Type B pancreatic cell (in vitro differentiated cells): Measurements from ENCODE around the gene BABAM1. TPM values are rescaled to one million over a fixed set of nuclear protein-coding genes. Genes with fewer than 3 reads are reported as not detected.
"Not testable (repeated sequence)": the region's sequence is repeated elsewhere in the genome, so short reads cannot be mapped to it uniquely, and the experiment has no call there.

Experiments used
- DNase-seq: peaks from one replicate; pipeline ENCODE4 v3.0.0; 2021; ENCODE audit warnings: mixed read lengths; ENCODE audit not compliant: unreplicated experiment; ENCODE audit errors: extremely low spot score
- H3K27ac Mint-ChIP-seq: 2 replicates; pipeline ENCODE4 v1.8.0; 2021; ENCODE audit warnings: mild to moderate bottlenecking, mixed read lengths
- H3K27me3 Mint-ChIP-seq: 2 replicates; pipeline ENCODE4 v1.8.0; 2021; ENCODE audit warnings: mixed read lengths
- H3K36me3 Mint-ChIP-seq: 2 replicates; pipeline ENCODE4 v1.8.0; 2021; ENCODE audit warnings: mixed read lengths
- H3K4me1 Mint-ChIP-seq: one replicate; pipeline ENCODE4 v1.8.0; 2021; ENCODE audit warnings: mixed read lengths; ENCODE audit not compliant: unreplicated experiment
- H3K4me3 Mint-ChIP-seq: 2 replicates; pipeline ENCODE4 v1.8.0; 2021; ENCODE audit warnings: mild to moderate bottlenecking, mixed read lengths
- H3K9me3 Mint-ChIP-seq: 2 replicates; pipeline ENCODE4 v1.8.0; 2021; ENCODE audit warnings: mixed read lengths
- CTCF ChIP-seq: fragments of 200-600 bp; sonication (generic); conservative IDR thresholded peaks from 2 replicates; pipeline ENCODE4 v1.5.0; 2021; ENCODE audit warnings: antibody characterized with exemption, mild to moderate bottlenecking
- total RNA-seq: library from RNA; stranded (reverse); gene quantifications from 2 replicates; pipeline ENCODE4 v1.2.1, GENCODE V29; 2021; ENCODE audit warnings: low replicate concordance

BABAM1 gene
- total RNA-seq, 1 donor from 2014 or later = 93.3 TPM

GRCh38 chr19:17266589-17266974 is 661 bp upstream of the BABAM1 start:
- H3K4me3 Mint-ChIP-seq = peak overlapping the region; percentile 87
- peak overlapping the region; percentile 96 for H3K27ac Mint-ChIP-seq
- H3K36me3 Mint-ChIP-seq = peaks cover 4% of the 10 kb centered on the region
- peaks cover 6% of the 10 kb centered on the region for H3K9me3 Mint-ChIP-seq
- TF ChIP-seq CTCF = no peak
- peaks cover 11% of the 10 kb centered on the region for H3K4me1 Mint-ChIP-seq
- H3K27me3 Mint-ChIP-seq = peaks cover 3% of the 10 kb centered on the region
- DNase-seq = no peak

- H3K9me3 Mint-ChIP-seq = peaks cover 6% of the 10 kb centered on the region
- no peak for DNase-seq
- peak overlapping the region; percentile 49 for H3K4me3 Mint-ChIP-seq
- peaks cover 4% of the 10 kb centered on the region for H3K36me3 Mint-ChIP-seq
- H3K4me1 Mint-ChIP-seq = peaks cover 11% of the 10 kb centered on the region
- peaks cover 3% of the 10 kb centered on the region for H3K27me3 Mint-ChIP-seq
- H3K27ac Mint-ChIP-seq = no peak overlapping the region
- no peak for TF ChIP-seq CTCF
These were observed 1.5 kb downstream of the BABAM1 start for GRCh38 chr19:17268754-17269153.

- not testable (repeated sequence) for H3K27me3 Mint-ChIP-seq, H3K4me1 Mint-ChIP-seq, H3K27ac Mint-ChIP-seq, DNase-seq, H3K9me3 Mint-ChIP-seq, H3K4me3 Mint-ChIP-seq
- H3K36me3 Mint-ChIP-seq = peaks cover 11% of the 10 kb centered on the region
These were observed 7.6 kb downstream of the BABAM1 start for GRCh38 chr19:17274892-17275291.

GRCh38 chr19:17275441-17276175 is 8.4 kb downstream of the BABAM1 start:
- TF ChIP-seq CTCF = no peak
- Mint-ChIP-seq H3K36me3 (peaks cover 11% of the 10 kb centered on the region), H3K4me1 (no peaks in the 10 kb centered on the region), H3K9me3 (no peaks in the 10 kb centered on the region), H3K4me3 (no peak overlapping the region), H3K27ac (no peak overlapping the region), H3K27me3 (no peaks in the 10 kb centered on the region)
- no peak for DNase-seq

GRCh38 chr19:17279436-17279835 is 12.2 kb downstream of the BABAM1 start:
- Mint-ChIP-seq H3K27me3 (peaks cover 3% of the 10 kb centered on the region), H3K4me1 (no peaks in the 10 kb centered on the region), H3K9me3 (no peaks in the 10 kb centered on the region), H3K4me3 (no peak overlapping the region), H3K27ac (no peak overlapping the region), H3K36me3 (peaks cover 11% of the 10 kb centered on the region)
- no peak for DNase-seq
- no peak for TF ChIP-seq CTCF

GRCh38 chr19:17281391-17282304 is 14.4 kb downstream of the BABAM1 start, which contains the start of gene ANKLE1:
TSS of gene ANKLE1 (plus strand) at chr19:17281901. CDS start at chr19:17281921, 20 bp downstream.
- no peak for DNase-seq
- peak within 1 kb of the TSS; percentile 82 for H3K4me3 Mint-ChIP-seq
- H3K27ac Mint-ChIP-seq = no peak within 1 kb of the TSS
- H3K36me3 Mint-ChIP-seq = peaks cover 5% of the 10 kb centered on the region
- no peak for TF ChIP-seq CTCF
- no peaks in the 10 kb centered on the region for H3K9me3 Mint-ChIP-seq
- H3K4me1 Mint-ChIP-seq = no peaks in the 10 kb centered on the region
- H3K27me3 Mint-ChIP-seq = peaks cover 3% of the 10 kb centered on the region
